ENCODE results near the gene SLC9A5.

The SLC9A5 gene

DNA sequence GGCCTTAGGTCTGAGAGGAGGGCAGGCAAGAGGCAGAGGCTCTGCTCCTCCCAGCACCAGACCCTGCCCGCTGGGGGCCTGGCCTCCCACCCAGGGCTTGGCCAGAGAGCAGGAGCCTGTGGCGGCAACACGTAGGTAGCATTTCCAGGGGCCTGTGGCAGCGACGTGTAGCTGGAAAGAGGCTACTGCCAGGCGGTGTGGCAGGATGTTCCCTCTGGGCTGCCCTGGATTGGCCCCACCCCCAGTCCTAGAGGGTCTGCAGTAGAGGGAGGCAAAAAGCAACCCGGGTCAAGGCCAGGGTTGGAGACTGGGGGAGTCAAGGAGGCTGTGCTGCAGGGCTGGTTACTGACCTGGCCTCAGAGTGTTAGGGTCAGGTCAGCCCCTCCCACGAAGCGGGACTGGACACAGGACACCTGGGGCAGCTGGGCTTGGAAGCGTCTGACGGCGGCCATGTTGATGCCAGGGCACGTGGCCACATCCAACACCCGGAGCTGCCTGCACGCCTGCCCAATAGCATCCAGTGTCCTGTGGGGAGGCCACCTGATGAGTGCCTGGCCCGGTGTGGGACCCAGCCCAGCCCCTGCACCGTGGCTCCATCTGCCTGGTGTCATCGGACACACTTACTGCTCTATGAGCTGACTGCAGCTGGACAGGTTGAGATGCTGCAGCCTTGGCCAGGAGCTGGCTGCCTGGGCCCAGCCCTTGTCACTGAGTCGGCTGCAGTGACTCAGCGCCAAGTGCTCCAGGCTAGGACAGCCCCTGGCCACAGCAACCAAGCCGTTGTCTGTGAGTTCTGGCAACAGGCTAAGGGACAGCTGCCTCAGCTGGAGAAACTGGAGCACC is 41.3 kb upstream of the SLC9A5 start:
- TF ChIP-seq MYC (IDR thresholded peaks at IDR 0.05; ENCODE audit: low read depth, low read length) (no peak), POLR2A (IDR thresholded peaks at IDR 0.05; ENCODE audit: extremely low read depth, insufficient read length) (no peak)
- TF ChIP-seq, protein P1, sequence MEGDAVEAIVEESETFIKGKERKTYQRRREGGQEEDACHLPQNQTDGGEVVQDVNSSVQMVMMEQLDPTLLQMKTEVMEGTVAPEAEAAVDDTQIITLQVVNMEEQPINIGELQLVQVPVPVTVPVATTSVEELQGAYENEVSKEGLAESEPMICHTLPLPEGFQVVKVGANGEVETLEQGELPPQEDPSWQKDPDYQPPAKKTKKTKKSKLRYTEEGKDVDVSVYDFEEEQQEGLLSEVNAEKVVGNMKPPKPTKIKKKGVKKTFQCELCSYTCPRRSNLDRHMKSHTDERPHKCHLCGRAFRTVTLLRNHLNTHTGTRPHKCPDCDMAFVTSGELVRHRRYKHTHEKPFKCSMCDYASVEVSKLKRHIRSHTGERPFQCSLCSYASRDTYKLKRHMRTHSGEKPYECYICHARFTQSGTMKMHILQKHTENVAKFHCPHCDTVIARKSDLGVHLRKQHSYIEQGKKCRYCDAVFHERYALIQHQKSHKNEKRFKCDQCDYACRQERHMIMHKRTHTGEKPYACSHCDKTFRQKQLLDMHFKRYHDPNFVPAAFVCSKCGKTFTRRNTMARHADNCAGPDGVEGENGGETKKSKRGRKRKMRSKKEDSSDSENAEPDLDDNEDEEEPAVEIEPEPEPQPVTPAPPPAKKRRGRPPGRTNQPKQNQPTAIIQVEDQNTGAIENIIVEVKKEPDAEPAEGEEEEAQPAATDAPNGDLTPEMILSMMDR (IDR thresholded peaks at IDR 0.05; ENCODE audit: low read depth, low read length): no peak
- TF ChIP-seq, protein P2, sequence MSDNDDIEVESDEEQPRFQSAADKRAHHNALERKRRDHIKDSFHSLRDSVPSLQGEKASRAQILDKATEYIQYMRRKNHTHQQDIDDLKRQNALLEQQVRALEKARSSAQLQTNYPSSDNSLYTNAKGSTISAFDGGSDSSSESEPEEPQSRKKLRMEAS (IDR thresholded peaks at IDR 0.05; ENCODE audit: low read depth, low read length): no peak
- no peak overlapping the region for H3K4me3 ChIP-seq (ENCODE audit: low read depth, low read length)
- no peak for DNase-seq (ENCODE audit: low read depth)

DNA sequence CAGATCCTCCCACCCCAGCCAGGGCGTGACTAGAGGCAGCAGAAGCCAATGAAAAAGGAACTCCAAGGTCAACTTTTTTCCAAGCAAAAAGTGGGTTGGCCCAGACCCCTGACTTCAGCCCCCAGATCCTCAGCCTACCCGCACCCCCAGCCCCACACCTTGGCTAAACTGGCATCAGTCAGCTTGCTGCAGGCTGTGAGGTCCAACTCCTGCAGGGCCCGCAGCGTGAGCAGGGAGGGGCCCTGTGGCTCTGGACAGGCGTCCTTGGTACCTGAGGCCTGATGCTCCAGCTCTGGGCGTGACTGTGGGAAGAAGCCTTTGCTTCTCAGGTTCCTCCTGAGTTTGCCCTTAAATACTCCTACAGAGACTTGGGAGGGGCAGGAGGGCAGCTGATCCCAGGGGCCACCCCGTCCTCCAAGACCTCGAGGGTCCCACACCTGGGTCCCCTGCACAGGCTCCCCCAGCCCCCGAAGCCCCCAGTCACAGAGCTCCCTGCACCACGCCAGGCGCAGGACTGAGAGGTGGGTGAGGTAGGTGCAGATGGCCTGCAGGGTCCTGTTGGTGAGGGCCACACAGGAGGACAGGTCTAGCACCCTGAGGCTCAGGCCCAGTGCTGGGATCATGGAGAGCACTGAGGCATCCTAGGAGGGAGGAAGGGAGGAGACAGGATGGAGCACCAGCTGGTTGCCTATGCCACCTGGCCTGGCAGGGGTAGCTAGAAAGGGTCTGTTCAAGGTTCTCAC is 40.5 kb upstream of the SLC9A5 start:
- DNase-seq (ENCODE audit: low read depth): no peak
- no peak for TF ChIP-seq POLR2A (IDR thresholded peaks at IDR 0.05; ENCODE audit: extremely low read depth, insufficient read length)
- no peak for TF ChIP-seq MYC (IDR thresholded peaks at IDR 0.05; ENCODE audit: low read depth, low read length)
- TF ChIP-seq, protein P2 (IDR thresholded peaks at IDR 0.05; ENCODE audit: low read depth, low read length): no peak
- TF ChIP-seq, protein P1 (IDR thresholded peaks at IDR 0.05; ENCODE audit: low read depth, low read length): no peak
- no peak overlapping the region for H3K4me3 ChIP-seq (ENCODE audit: low read depth, low read length)

DNA sequence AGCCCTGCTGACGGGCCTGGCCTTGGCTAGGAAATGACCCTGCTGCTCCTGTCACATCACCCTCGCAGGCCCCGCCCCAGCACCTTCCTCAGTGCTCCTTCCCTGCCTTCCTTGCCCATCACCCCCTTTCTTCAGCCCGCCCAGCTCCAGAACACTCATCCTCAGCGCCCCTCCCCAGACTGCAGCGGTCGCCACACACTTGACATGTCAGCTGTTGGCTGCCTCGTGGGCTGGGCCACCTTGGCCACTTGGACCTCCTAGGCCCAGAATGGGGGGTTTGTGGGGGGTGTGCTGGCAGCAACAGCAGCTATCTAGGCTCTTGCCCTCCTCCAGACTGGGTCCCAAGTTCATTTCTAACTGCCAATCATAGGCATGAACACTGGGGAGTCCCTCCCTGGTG is 39.2 kb upstream of the SLC9A5 start:
- no peak overlapping the region for H3K4me3 ChIP-seq (ENCODE audit: low read depth, low read length)
- no peak for DNase-seq (ENCODE audit: low read depth)
- no peak for TF ChIP-seq POLR2A (IDR thresholded peaks at IDR 0.05; ENCODE audit: extremely low read depth, insufficient read length)
- no peak for TF ChIP-seq MYC (IDR thresholded peaks at IDR 0.05; ENCODE audit: low read depth, low read length)
- TF ChIP-seq, protein P2 (IDR thresholded peaks at IDR 0.05; ENCODE audit: low read depth, low read length): no peak
- TF ChIP-seq, protein P1 (IDR thresholded peaks at IDR 0.05; ENCODE audit: low read depth, low read length): no peak

DNA sequence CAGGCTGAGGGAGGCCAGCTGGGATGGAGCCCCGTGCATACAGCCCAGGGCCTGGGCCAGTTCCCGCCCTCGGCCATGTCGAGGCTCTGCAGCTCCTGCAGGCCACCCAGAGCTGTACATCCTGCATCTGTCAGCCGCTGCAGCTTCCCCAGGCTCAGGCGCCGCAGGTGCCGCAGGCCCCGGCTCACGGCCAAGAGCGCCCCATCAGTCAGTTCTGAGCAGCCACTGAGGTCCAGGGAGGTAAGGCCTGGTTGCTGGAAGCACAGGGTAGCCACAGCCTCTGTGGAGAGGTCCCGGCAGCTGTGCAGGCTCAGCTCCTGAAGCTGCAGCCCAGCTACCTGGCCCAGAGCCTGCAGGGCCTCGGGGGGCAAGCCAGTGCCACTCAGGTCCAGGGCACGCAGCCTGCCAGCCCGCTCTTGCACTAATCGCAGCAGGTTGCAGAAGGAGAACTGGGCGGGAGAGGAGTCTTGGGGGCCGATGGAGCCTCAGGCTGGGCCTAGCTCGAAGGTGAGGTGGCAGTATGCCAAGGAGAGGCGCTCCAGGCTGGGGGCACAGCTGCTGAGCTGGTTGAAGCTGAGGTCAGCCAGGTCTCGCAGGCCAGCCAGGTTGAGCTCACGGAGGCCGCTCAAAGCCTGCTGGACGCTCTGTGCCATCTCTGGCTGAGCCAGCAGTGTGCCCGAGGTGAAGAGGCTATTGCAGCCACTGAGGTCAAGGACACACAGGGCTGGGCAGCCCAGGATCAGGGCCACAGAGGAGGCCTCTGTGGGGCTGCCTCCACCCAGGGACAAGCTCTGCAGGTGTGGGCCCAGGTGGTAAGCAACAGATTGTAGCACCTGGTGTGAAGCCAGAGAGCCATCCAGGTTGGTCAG is 38.5 kb upstream of the SLC9A5 start:
- no peak overlapping the region for H3K4me3 ChIP-seq (ENCODE audit: low read depth, low read length)
- DNase-seq (ENCODE audit: low read depth): no peak
- TF ChIP-seq POLR2A (IDR thresholded peaks at IDR 0.05; ENCODE audit: extremely low read depth, insufficient read length) (no peak), MYC (IDR thresholded peaks at IDR 0.05; ENCODE audit: low read depth, low read length) (no peak)
- TF ChIP-seq, protein P2 (IDR thresholded peaks at IDR 0.05; ENCODE audit: low read depth, low read length): no peak
- TF ChIP-seq, protein P1 (IDR thresholded peaks at IDR 0.05; ENCODE audit: low read depth, low read length): no peak

DNA sequence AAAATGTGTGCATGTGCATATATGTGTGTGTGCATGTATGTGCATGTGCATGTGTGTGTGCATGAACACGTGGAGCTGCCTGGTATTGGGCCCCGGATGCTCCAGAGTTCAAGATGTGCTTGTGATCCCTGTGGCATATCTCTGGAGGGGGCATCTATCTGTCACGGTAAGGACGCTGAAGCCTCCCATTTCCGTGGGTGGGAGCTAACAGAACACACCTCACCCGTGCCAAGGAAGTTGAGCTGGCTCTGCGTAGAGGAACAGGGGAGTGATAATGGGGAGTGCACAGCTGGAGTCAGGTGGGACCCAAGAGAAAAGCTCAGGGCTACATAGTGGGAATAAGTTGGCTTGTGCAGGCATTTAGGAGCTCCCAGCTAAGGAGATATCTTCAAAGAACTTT is 37.1 kb upstream of the SLC9A5 start:
- DNase-seq (ENCODE audit: low read depth): no peak
- TF ChIP-seq, protein P1 (IDR thresholded peaks at IDR 0.05; ENCODE audit: low read depth, low read length): no peak
- no peak for TF ChIP-seq MYC (IDR thresholded peaks at IDR 0.05; ENCODE audit: low read depth, low read length)
- TF ChIP-seq, protein P2 (IDR thresholded peaks at IDR 0.05; ENCODE audit: low read depth, low read length): no peak
- no peak for TF ChIP-seq POLR2A (IDR thresholded peaks at IDR 0.05; ENCODE audit: extremely low read depth, insufficient read length)
- H3K4me3 ChIP-seq (ENCODE audit: low read depth, low read length): no peak overlapping the region

Data from NB4 (cell line).